DND-41 (cell line): ENCODE measurements around the gene C1orf115.

Experiments used
- ATAC-seq: fragments of 200-7000 bp; cut with Tn5 transposase; 3 replicates; pipeline ENCODE4 v1.9.1; 2021; ENCODE audit warnings: low read depth; ENCODE audit not compliant: insufficient read depth
- DNase-seq: peaks from one replicate; pipeline ENCODE4 v3.0.0-alpha.2; 2020
- H2AFZ ChIP-seq: 2 replicates; pipeline ENCODE4 v1.6.0; 2012; ENCODE audit warnings: low read depth, low read length
- H3K27ac ChIP-seq: 2 replicates; pipeline ENCODE4 v1.5.1; 2012; ENCODE audit warnings: low read length, inconsistent platforms
- H3K27me3 ChIP-seq: fragments of 200-600 bp; sonication (generic); 2 replicates; pipeline ENCODE4 v1.6.0; 2012; ENCODE audit warnings: low read length, mild to moderate bottlenecking, inconsistent platforms; ENCODE audit not compliant: insufficient read depth, poor library complexity
- H3K36me3 ChIP-seq: 2 replicates; pipeline ENCODE4 v1.5.1; 2012; ENCODE audit warnings: low read length, inconsistent platforms; ENCODE audit not compliant: insufficient read depth
- H3K4me1 ChIP-seq: 2 replicates; pipeline ENCODE4 v1.5.1; 2012; ENCODE audit warnings: mild to moderate bottlenecking, low read length; ENCODE audit not compliant: insufficient read depth
- H3K4me2 ChIP-seq: 2 replicates; pipeline ENCODE4 v1.6.0; 2012; ENCODE audit warnings: mild to moderate bottlenecking, moderate library complexity, low read length, inconsistent platforms; ENCODE audit not compliant: insufficient read depth
- H3K4me3 ChIP-seq, 2 experiments: fragments of 200-600 bp in 1 of 2; shearing (Covaris generic) in 1 of 2; 2 replicates each; pipeline ENCODE4 v1.5.1; 2012 to 2016; ENCODE audit warnings: inconsistent platforms in 2 of 2, low read length in 2 of 2, mild to moderate bottlenecking in 2 of 2, low read depth in 1 of 2, moderate library complexity in 1 of 2
- H3K79me2 ChIP-seq: 2 replicates; pipeline ENCODE4 v1.6.0; 2012; ENCODE audit warnings: low read length, inconsistent platforms; ENCODE audit not compliant: insufficient read depth
- H3K9ac ChIP-seq: 2 replicates; pipeline ENCODE4 v1.6.0; 2012; ENCODE audit warnings: low read depth, mild to moderate bottlenecking, inconsistent platforms, low read length, moderate library complexity
- H3K9me3 ChIP-seq: 2 replicates; pipeline ENCODE4 v1.5.1; 2012; ENCODE audit warnings: low read length, moderate library complexity, mild to moderate bottlenecking, inconsistent platforms; ENCODE audit not compliant: insufficient read depth, severe bottlenecking
- H4K20me1 ChIP-seq: 2 replicates; pipeline ENCODE4 v1.6.0; 2012; ENCODE audit warnings: low read length; ENCODE audit not compliant: insufficient read depth
- EZH2 ChIP-seq: IDR thresholded peaks from 3 replicates; pipeline ENCODE4 v1.6.1; 2012; ENCODE audit warnings: borderline replicate concordance, low read depth, mild to moderate bottlenecking, moderate library complexity, low read length, inconsistent platforms; ENCODE audit not compliant: severe bottlenecking
- TF ChIP-seq, protein P1 (sequence below): IDR thresholded peaks from 2 replicates; pipeline ENCODE4 v1.5.1; 2012; ENCODE audit warnings: borderline replicate concordance, low read length, moderate library complexity, mild to moderate bottlenecking; ENCODE audit not compliant: poor library complexity, severe bottlenecking; ENCODE audit errors: extremely low read depth

C1orf115 gene

DNA sequence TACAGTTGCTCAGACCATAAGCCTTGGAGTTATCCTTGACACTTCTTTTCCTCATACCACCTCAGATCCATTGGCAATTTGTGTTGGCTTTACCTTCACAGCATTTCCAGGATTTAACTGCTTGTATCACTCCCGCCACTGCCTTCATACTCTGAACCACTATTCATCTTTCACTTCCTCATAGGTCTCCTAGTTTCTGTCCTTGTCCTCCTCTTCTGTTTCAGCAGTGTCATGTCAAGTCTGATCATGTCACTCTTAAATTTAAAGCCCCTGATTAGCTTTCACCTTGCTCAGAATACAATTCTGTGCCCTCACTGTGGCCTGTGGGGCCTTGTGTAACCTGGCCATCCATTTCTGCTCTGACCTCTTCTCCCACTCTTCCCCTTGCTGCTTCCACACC, 34.7 kb upstream of the C1orf115 start:
- no peaks in the 10 kb centered on the region for H3K36me3 ChIP-seq
- no peak overlapping the region for H2AFZ ChIP-seq
- H3K79me2 ChIP-seq: no peaks in the 10 kb centered on the region
- no peaks in the 10 kb centered on the region for H4K20me1 ChIP-seq
- no peaks in the 10 kb centered on the region for H3K27me3 ChIP-seq
- no peak overlapping the region for H3K9ac ChIP-seq
- no peak overlapping the region for H3K4me2 ChIP-seq
- TF ChIP-seq, protein P1, sequence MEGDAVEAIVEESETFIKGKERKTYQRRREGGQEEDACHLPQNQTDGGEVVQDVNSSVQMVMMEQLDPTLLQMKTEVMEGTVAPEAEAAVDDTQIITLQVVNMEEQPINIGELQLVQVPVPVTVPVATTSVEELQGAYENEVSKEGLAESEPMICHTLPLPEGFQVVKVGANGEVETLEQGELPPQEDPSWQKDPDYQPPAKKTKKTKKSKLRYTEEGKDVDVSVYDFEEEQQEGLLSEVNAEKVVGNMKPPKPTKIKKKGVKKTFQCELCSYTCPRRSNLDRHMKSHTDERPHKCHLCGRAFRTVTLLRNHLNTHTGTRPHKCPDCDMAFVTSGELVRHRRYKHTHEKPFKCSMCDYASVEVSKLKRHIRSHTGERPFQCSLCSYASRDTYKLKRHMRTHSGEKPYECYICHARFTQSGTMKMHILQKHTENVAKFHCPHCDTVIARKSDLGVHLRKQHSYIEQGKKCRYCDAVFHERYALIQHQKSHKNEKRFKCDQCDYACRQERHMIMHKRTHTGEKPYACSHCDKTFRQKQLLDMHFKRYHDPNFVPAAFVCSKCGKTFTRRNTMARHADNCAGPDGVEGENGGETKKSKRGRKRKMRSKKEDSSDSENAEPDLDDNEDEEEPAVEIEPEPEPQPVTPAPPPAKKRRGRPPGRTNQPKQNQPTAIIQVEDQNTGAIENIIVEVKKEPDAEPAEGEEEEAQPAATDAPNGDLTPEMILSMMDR: no peak
- TF ChIP-seq EZH2: no peak
- DNase-seq (no peak), ATAC-seq (no peak)
- no peaks in the 10 kb centered on the region for H3K9me3 ChIP-seq
- no peak overlapping the region for H3K27ac ChIP-seq
- no peak overlapping the region for H3K4me3 ChIP-seq
- H3K4me1 ChIP-seq: no peaks in the 10 kb centered on the region

- ATAC-seq (no peak), DNase-seq (no peak)
- Histone ChIP-seq H3K9me3 (no peaks in the 10 kb centered on the region), H4K20me1 (no peaks in the 10 kb centered on the region), H3K9ac (no peak overlapping the region), H2AFZ (no peak overlapping the region), H3K27me3 (no peaks in the 10 kb centered on the region), H3K79me2 (no peaks in the 10 kb centered on the region), H3K27ac (no peak overlapping the region), H3K36me3 (no peaks in the 10 kb centered on the region), H3K4me2 (no peak overlapping the region), H3K4me1 (no peaks in the 10 kb centered on the region), H3K4me3 (no peak overlapping the region)
- TF ChIP-seq, protein P1: no peak
- no peak for TF ChIP-seq EZH2
Measured at GRCh38 chr1:220655961-220656740, 34.0 kb upstream of the C1orf115 start.

DNA sequence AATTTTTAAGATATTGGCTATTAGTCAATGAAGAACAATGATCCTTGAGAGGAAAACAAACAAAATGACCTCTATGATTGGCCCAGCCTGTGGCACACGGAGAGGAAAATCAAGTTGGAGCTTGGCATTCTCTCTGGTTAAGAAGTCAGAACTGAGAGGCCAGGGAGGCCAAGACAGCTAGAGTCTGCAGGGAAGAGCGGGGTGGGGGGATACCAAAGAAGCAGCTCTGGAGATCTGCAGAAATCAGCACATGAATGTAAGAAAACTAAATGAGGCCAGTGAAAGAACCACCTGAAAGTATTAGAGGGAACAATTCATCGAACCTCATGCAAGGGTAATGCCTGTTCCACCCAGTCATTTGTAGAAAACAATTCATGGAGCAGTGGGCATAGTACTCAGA, 23.8 kb upstream of the C1orf115 start:
- no peak overlapping the region for H3K4me3 ChIP-seq
- DNase-seq (no peak), ATAC-seq (no peak)
- H3K4me2 ChIP-seq: no peak overlapping the region
- H4K20me1 ChIP-seq: no peaks in the 10 kb centered on the region
- H3K27ac ChIP-seq: no peak overlapping the region
- no peaks in the 10 kb centered on the region for H3K4me1 ChIP-seq
- H3K27me3 ChIP-seq: no peaks in the 10 kb centered on the region
- TF ChIP-seq EZH2: no peak
- TF ChIP-seq, protein P1: no peak
- H2AFZ ChIP-seq: no peak overlapping the region
- no peaks in the 10 kb centered on the region for H3K9me3 ChIP-seq
- no peaks in the 10 kb centered on the region for H3K36me3 ChIP-seq
- no peaks in the 10 kb centered on the region for H3K79me2 ChIP-seq
- H3K9ac ChIP-seq: no peak overlapping the region

DNA sequence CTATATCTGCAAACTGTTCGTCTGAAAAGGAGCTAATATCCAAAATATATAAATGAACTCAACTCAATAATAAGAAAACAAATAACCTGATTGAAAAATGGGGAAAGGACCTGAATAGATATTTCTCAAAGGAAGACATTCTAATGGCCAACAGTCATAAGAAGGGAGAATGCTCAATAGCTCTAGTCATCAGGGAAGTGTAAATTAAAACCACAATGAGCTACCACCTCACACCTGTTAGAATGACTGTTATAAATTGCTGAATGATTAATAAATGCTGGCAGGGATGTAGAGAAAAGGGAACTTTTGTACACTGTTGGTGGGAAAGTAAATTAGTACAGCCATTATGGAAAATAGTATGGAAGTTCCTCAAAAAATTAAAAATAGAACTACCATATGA, 21.2 kb upstream of the C1orf115 start:
- no peak for DNase-seq
- TF ChIP-seq, protein P1: no peak
- TF ChIP-seq EZH2: no peak
- H4K20me1 ChIP-seq: no peaks in the 10 kb centered on the region
- no peaks in the 10 kb centered on the region for H3K9me3 ChIP-seq
- no peak overlapping the region for H3K4me2 ChIP-seq
- no peaks in the 10 kb centered on the region for H3K27me3 ChIP-seq
- H3K4me3 ChIP-seq: no peak overlapping the region
- no peak overlapping the region for H2AFZ ChIP-seq
- no peak overlapping the region for H3K27ac ChIP-seq
- no peaks in the 10 kb centered on the region for H3K36me3 ChIP-seq
- no peak overlapping the region for H3K9ac ChIP-seq
- no peak for ATAC-seq
- H3K79me2 ChIP-seq: no peaks in the 10 kb centered on the region
- no peaks in the 10 kb centered on the region for H3K4me1 ChIP-seq
